Esophagus squamous epithelium (tissue), 5 donors: Measurements from ENCODE around the gene GNA12. TPM values are rescaled to one million over a fixed set of nuclear protein-coding genes. Genes with fewer than 3 reads are reported as not detected.

Source experiments
- DNase-seq: peaks from one replicate; lab custom pipeline; 2025; lab: John Stamatoyannopoulos, UW
- H3K27ac ChIP-seq, 4 donors: fragments of 200-600 bp; sonication (generic); one replicate each; pipeline ENCODE4 v1.5.1; 2016 to 2019; ENCODE audit warnings: mild to moderate bottlenecking in 1 of 4
- H3K27me3 ChIP-seq, 4 donors: fragments of 200-600 bp; sonication (generic); 1 replicate in 3 of 4; 2 replicates in 1 of 4; pipeline versions ENCODE4 v1.5.1 to v1.6.0; 2017 to 2021; ENCODE audit warnings: antibody characterized with exemption in 1 of 4
- H3K36me3 ChIP-seq, 3 donors: fragments of 200-600 bp; sonication (generic); one replicate each; pipeline ENCODE4 v1.5.1; 2016 to 2019
- H3K4me1 ChIP-seq, 3 donors: fragments of 200-600 bp; sonication (generic); one replicate each; pipeline ENCODE4 v1.5.1; 2017 to 2019
- H3K4me3 ChIP-seq, 4 donors: fragments of 200-600 bp; sonication (generic); 1 replicate in 3 of 4; 2 replicates in 1 of 4; pipeline ENCODE4 v1.5.1; 2016 to 2019; ENCODE audit warnings: mild to moderate bottlenecking in 2 of 4, moderate library complexity in 1 of 4
- H3K9me3 ChIP-seq, 3 donors: fragments of 200-600 bp; sonication (generic); one replicate each; pipeline ENCODE4 v1.5.1; 2016 to 2019
- CTCF ChIP-seq, 6 experiments: fragments of 450-650 bp in 4 of 6; fragments of 200-600 bp in 2 of 6; sonication (generic) in 2 of 6; IDR thresholded peaks; one replicate each; pipeline ENCODE4 v1.5.1; 2016 to 2019; ENCODE audit warnings: antibody characterized with exemption in 6 of 6, mild to moderate bottlenecking in 4 of 6, moderate library complexity in 4 of 6
- POLR2A ChIP-seq, 4 donors: fragments of 450-650 bp; IDR thresholded peaks; one replicate each; pipeline ENCODE4 v1.6.1; 2017; ENCODE audit warnings: antibody characterized with exemption in 4 of 4, mild to moderate bottlenecking in 4 of 4, moderate library complexity in 3 of 4
- WGBS, 2 donors: methylation state at CpG; one replicate each; pipeline ENCODE4 v1.1.5; 2018; 5-methylcytosine and 5-hydroxymethylcytosine counted together
- intact Hi-C: fragments of 100-400 bp; cut with DNase I; formaldehyde crosslinking; loops from one replicate; pipeline ENCODE4 v1.15.0; 2022
- total RNA-seq, 4 donors: library from RNA; depleted of rRNA; stranded (reverse); fragments of >200 nt; gene quantifications; one replicate each; pipeline ENCODE4 v1.1.0, GENCODE V29; 2016
- donor health status: DM: yes; HTN: yes; CAD: no.

Gene GNA12
- total RNA-seq, 4 donors from 2014 or later = 6.6 to 11.6 (median 7.6) TPM

DNA sequence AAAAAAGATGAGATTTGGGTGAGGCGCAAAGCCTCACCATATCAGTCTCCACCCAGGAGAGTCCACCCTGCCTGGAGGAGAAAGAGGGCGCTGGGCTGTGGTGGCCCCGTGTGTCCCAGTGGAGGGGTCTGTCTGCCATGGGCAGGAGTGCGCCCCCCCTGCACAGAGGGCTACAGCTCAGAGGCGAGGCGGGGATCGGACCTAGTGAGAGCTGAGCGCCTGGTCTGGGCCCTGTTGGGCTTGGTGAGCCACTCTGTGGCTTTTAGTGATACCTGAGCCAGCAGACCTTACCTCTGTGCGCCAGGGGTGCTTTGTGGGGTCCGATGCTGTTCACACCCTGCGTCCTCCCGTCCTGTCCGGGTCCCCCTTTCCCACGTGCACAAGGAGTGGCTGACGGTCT lies 25.9 kb upstream of the GNA12 start:
- intact Hi-C loops = no loop called here
- WGBS, 2 donors = 74 to 79% methylated on average over 5 to 10 of the region's 15 CpGs

GRCh38 chr7:2866601-2867000 lies 22.5 kb upstream of the GNA12 start:
- no peaks in the 10 kb centered on the region for H3K9me3 ChIP-seq
- no peaks in the 10 kb centered on the region for H3K36me3 ChIP-seq
- TF ChIP-seq POLR2A (IDR thresholded peaks at IDR 0.05) (no peak), CTCF (IDR thresholded peaks at IDR 0.05) (no peak)
- H3K4me3 ChIP-seq = no peak overlapping the region
- no peak for DNase-seq
- H3K4me1 ChIP-seq = peaks cover 3 to 47% (median 32%) of the 10 kb centered on the region in 3 donors
- H3K27me3 ChIP-seq = peaks cover 0 to 6% (median 0%) of the 10 kb centered on the region in 4 donors
- WGBS, 2 donors = 30% methylated on average over 2 of the region's 3 CpGs; no CpG with 5 or more reads in 1 of the 2 donors
- intact Hi-C loops = no loop called here
- no peak overlapping the region for H3K27ac ChIP-seq

More for the DNA sequence above, 25.9 kb upstream of the GNA12 start:
- H3K27me3 ChIP-seq = peaks cover 0 to 6% (median 0%) of the 10 kb centered on the region in 4 donors
- no peak for DNase-seq
- TF ChIP-seq POLR2A (IDR thresholded peaks at IDR 0.05) (no peak), CTCF (IDR thresholded peaks at IDR 0.05) (no peak)
- peak overlapping the region in 2 of 4 donors; percentile 20 to 42 for H3K4me3 ChIP-seq
- H3K9me3 ChIP-seq = no peaks in the 10 kb centered on the region
- peaks cover 0 to 28% (median 6%) of the 10 kb centered on the region in 3 donors for H3K4me1 ChIP-seq
- peak overlapping the region in 2 of 4 donors; percentile 44 to 49 for H3K27ac ChIP-seq
- H3K36me3 ChIP-seq = no peaks in the 10 kb centered on the region

DNA sequence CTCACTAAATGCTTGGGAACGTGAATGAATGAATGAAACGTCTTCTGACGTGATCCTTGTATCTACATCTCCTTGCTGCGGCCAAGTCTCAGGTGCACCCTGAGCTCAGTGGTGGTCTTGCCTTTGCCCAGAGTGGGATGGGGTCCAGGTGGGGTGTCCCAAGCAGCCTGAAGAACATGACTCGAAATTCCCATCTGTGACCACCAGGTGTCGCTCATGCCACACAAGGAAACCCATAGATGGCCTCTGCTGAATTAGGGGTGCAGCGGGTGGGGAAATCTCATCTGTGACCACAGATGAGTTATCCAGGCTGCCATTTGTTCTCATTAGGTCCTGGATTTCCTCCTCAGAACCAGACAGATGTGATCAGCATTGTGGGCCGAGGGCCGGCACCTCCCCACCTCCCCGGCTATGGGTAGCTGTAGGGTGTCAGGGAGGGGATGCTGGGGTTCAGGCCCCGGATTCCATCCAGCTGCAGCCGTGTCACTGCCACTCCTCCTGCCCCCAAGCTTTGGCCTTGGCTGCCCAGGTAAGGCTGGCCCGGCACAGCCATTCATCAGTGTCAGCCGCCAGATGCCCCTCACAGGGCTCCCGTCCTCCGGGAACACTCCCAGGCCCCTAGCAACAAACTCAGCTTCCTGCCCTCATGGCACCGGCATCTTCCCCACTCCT lies 21.0 kb upstream of the GNA12 start:
- WGBS, 2 donors = 38 to 54% methylated on average over 12 of the region's 17 CpGs
- H3K9me3 ChIP-seq = no peaks in the 10 kb centered on the region
- no peaks in the 10 kb centered on the region for H3K27me3 ChIP-seq
- no peak overlapping the region for H3K4me3 ChIP-seq
- no peaks in the 10 kb centered on the region for H3K36me3 ChIP-seq
- H3K27ac ChIP-seq = peak overlapping the region in 1 of 4 donors; percentile 95
- intact Hi-C loops = no loop called here
- DNase-seq = no peak
- peaks cover 3 to 44% (median 29%) of the 10 kb centered on the region in 3 donors for H3K4me1 ChIP-seq
- TF ChIP-seq POLR2A (IDR thresholded peaks at IDR 0.05) (no peak), CTCF (IDR thresholded peaks at IDR 0.05) (peak; percentile 81 to 91 (median 87))

DNA sequence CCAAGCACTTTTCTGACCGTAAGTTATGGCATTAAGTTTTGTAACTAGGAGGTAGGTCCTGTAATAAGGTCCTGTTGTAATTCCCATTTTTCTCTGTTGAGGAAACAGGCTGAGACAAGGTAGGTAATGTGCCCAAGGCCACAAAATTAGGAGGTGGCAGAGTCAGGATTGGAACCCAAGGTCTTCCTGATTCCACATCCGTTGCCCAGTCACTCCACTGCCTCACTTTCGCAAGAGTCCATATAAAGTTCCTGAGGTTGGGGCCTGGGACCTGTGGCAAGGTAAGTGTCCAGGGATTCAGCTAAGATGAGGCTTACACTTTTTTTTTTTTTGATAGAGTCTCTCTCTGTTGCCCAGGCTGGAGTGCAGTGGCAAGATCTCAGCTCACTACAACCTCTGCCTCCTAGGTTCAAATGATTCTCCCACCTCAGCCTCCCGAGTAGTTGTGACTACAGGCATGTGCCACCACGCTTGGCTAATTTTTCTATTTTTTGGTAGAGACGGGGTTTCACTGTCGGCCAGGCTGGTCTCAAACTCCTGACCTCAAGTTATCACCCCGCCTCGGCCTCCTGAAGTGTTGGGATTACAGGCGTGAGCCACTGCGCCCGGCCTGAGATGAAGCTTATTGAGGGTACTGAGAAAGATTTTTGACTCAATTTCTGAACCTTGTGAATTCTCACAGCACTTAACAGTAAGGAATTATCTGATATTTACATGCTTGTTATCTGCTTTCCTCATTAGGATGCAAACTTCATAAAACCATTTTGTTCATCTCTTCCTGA lies 20.3 kb upstream of the GNA12 start:
- Histone ChIP-seq H3K4me3 (peak overlapping the region in 3 of 4 donors; percentile 1 to 49 (median 24)), H3K27me3 (no peaks in the 10 kb centered on the region), H3K4me1 (peaks cover 3 to 39% (median 29%) of the 10 kb centered on the region in 3 donors), H3K9me3 (no peaks in the 10 kb centered on the region), H3K27ac (peak overlapping the region; percentile 79 to 95 (median 88)), H3K36me3 (no peaks in the 10 kb centered on the region)
- no peak for DNase-seq
- TF ChIP-seq CTCF (IDR thresholded peaks at IDR 0.05) (no peak), POLR2A (IDR thresholded peaks at IDR 0.05) (no peak)
- intact Hi-C loops = no loop called here
- WGBS, 2 donors = 43 to 91% methylated on average over 3 to 10 of the region's 12 CpGs
